GM19438 (cell line): Measurements from ENCODE around the gene C1RL.
A peak's percentile ranks its signal among the peaks of the same experiment; 100 is the strongest.

Source experiments
- ATAC-seq: cut with Tn5 transposase; IDR thresholded peaks from one replicate; pipeline ENCODE4 v1.9.1; 2021; ENCODE audit warnings: low read depth; ENCODE audit not compliant: unreplicated experiment

The C1RL gene

DNA sequence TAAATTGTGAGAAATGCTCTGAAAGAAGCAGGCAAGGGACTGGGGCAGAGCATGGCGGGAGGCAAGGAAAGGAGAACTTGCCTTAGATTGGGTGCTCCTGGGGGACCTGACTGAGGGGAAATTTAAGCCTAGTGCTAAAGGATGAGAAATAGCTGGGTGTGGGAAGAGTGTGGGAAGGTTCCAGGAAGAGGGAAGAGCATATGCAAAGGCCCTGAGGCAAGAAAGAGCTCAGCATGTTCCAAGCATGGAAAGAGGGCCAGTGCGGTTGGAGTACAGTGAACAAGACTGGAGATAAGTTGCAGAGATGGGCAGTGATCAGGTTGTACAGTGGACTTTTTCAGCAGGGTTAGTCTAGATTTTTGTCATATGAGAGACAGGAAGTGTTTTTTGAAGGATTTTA, 30.2 kb upstream of the C1RL start:
- no peak for ATAC-seq

- ATAC-seq: no peak
These were observed 28.9 kb upstream of the C1RL start for GRCh38 chr12:7137908-7138307.

DNA sequence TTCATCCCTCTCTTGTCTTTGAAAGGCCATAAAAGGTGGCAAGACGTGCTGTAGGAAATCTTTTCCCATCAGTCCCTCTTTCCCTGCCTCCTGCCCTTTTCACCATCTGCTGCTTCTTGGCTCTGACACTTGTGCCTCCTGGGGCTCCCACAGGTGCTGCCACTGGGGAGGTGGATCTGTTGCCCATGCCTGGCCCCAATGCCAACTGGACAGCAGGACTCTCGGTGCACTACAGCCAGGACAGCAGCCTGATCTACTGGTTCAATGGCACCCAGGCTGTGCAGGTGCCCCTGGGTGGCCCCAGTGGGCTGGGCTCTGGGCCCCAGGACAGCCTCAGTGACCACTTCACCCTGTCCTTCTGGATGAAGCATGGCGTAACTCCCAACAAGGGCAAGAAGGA, 27.7 kb upstream of the C1RL start:
- no peak for ATAC-seq

GRCh38 chr12:7136071-7136470, 27.1 kb upstream of the C1RL start:
- no peak for ATAC-seq

- ATAC-seq: no peak
These were observed 25.6 kb upstream of the C1RL start for GRCh38 chr12:7134396-7135166.

- ATAC-seq: no peak
These were observed 22.5 kb upstream of the C1RL start for GRCh38 chr12:7131502-7131866.

DNA sequence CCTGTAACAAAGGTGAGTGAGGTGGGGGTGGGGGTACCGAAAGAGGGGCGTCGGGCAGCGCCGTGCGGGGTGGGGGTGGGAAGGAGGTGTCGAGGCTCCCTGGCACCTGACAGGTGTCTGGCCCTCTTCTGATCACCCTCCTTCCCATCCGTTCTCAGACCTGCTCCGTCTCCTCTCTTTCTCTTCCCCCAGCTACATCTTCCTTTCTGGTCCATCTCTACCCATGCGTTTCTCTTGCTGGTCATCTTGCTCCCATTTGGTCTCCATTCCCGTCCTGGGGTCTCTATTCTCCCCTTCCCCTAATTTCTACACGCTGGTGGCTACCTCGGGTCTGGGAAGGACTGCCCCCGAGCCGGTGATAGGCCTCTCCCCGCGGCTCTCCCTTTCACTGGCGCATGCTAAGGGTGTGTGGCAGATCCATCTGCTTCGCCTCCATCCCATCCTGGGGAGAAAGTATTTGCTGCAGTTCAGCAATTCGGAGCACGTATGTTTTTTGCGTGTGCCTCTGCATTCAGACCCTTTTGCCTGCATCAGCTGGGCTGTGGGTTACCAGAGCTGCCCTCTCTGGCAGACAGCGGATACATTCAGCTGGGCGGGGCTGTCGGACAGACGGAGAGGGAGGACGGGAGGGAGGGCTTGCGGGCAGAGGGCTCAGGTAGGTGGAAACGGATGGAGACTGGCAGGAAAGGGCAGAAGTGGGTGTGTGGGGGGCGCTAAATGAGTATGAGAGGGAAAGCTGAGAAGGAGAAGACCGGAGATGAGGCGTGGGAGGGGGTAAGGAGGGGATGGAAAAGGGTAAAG, 21.9 kb upstream of the C1RL start:
- ATAC-seq: no peak

- ATAC-seq: peak; percentile 81
These were observed 21.1 kb upstream of the C1RL start, which contains the start of gene CLSTN3 for GRCh38 chr12:7129872-7130691. Gene CLSTN3, plus strand, starts transcription at chr12:7130371. Its CDS starts 278 bp downstream, at chr12:7130649.

- ATAC-seq: no peak
These were observed 20.4 kb upstream of the C1RL start for GRCh38 chr12:7129287-7129871.

DNA sequence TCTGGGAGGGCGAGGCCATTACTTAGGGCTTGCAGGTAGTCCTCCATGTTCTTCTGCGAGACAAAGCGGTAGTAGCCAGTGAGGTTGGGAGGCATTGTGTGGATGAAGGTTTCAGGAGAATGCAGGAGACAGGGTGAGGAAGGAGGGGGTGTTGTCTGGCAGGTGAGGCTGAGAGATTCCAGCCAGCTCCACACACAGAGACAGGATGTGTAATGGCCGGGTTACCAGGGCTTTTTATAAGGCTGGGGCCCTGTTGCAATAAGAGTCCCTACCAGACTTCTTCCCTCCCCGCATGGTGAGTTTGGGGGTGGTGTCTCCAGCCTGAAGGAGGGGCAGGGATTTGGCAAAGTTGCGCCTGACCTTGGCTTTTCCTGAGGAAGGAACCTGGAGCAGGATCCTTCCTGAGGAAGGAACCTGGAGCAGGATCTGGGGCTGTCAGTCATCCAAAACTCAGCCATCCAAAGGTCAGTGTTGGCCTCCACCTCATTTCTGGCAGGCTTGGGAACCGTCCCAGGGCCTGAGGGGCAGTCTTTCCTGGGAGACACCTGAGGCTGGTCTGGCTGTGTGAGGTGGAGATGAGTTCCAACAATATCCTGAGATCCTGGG, 19.8 kb upstream of the C1RL start, which contains the start of gene RBP5:
RBP5 (minus strand) TSS at position 209 of the 606 bp plus-strand sequence; CDS start at position 95, 114 bp downstream.
- ATAC-seq: no peak

DNA sequence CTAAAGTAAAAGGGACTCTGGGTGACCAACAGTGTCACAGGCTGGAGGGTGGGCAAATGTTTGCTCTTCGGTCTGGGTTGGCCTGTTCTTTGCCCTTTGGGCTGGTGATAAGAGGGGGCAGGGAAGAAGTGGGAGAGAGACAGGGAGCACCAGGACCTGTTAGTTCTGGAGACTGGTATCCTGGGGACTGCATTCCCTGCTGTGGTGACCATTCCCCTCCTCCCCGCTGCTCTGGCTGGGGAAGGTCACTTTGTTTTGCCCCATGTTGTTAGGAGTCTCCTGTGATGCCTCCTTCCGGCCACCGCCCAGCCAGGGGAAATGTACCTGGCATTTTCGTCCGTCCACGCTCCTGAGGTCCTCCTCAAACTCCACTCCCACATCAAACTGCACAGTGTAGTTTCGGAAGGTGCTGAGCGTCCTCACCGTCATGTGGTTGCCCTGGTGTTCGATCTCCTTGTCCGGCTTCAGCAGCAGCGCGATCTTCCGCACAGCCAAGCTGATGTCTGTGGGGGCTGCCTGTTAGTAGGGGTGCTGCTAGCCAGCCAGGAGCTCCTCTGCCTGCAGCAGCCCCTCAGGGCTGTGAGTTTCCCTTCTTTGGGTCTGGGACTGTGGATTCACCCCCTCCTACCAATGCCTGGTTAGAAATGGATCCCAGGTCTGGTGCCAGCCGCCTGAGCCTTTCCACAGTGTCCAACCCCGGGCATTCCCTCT, 19.1 kb upstream of the C1RL start:
- ATAC-seq: no peak

DNA sequence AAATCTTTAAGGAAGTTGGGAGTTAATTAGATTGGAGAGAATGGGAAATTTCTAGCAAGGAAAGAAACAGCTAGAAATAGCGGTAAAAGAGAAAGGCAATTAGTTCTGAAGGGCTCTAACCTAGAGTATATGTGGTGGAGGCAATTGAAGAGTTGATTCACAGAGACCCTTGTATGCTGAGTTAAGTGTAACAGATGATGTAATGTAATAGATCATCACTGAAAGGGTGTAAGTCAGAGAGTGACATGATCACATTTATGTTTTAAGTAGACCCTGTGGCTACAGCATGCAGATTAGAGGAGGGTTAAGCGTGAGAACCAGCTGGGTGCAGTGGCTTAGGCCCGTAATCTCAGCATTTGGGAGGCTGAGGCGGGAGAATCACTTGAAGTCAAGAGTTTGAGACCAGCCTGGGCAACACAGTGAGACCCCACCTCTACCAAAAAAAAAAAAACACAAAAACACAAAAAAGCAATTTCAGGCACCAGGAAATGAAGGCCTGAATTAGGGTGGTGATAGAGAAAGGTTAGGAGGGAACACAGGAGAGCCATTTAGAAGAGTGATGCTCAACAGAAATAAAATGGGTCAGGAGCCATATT, 16.7 kb upstream of the C1RL start:
- no peak for ATAC-seq

GRCh38 chr12:7123806-7124522, 14.9 kb upstream of the C1RL start:
- no peak for ATAC-seq

DNA sequence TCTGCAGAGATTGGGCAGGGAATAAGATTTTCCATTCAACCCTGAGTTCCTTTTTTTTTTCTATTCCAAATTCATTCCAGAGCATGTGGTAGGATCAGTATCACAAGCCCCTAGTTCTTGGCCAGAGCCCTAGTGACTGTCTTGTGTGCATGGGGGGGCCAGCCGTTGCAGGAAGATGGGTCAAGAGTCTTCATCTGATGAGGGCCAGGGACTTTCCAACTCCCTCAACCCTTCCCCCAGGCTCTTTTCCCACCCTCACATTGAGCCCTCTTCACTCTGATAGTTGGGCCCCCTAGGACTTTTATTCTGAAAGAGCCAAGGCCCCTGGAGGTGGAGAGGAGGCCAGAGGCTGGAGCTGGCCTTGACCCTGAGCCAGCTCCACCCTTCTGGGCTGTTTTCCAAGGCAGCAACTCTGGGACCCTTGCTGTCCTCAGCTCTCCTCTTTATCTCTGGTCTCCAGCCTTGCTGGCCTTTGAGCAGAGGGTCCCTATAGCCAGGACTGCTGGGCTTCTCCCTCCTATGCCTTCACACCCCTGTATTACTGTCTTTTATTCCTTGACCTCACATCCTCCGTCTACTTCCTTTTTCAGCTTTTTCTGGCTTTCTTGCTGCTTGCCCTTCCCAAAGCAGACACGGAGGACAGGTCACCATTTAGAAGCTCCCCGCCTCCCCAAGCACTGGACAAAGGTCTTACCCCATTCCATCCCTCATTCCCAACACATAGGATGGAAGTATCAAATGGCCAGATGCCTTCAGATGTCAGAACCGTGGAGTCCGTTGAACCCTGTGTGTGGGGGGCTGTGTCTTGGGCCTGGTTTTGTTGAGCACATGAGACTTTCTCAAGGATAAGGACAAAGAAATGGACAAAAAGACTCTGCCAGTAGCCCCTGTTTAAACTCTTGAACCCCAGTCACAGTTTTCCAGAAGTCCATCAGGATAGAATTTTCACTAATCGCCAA, 14.1 kb upstream of the C1RL start:
- no peak for ATAC-seq

DNA sequence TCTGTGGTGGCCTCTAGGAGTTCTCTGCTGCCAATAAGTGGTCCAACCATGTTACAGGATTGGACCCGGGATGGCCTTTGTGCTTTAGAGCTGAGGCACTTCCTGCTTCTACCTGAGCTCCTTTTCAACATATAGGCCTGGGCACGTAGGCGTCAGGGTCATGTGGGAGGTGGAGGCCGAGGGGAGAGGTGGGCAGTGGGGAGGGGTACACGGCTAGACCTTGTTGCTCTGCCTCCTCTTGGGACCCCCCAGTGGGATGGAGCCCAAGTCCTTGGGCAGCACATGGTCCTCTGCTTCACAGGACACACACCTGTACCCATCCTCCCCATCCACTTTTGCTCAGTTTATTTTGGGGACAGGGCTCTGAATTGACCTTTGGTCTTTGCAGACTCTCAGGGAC, 12.3 kb upstream of the C1RL start:
- ATAC-seq: no peak

- no peak for ATAC-seq
These were observed 11.2 kb upstream of the C1RL start for GRCh38 chr12:7120166-7120565.

DNA sequence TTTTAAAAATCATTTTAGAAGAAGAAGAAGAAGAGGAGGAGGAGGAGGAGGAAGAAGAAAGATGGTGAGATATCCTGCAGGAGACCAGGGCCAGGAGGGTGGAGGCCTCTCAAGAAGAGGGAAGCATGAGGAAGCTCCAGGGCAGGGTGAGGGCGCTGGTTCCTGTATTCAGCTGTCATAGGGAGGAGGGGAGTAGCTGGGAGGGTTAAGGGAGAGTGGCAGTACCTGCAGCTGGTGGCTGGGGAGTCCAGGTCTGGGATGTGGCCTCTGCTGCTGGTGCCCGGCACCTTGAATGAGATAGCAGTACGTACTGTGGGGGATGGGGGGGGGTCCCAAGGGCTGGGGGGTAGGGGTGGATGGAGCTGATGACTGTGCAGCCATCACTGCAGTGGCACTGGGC, 9.9 kb upstream of the C1RL start:
- no peak for ATAC-seq
